LNCaP clone FGC (cell line): Measurements from ENCODE around the gene BLMH.

Experiments used
- DNase-seq: peaks from one replicate; pipeline ENCODE4 v3.0.0-alpha.2; 2011; ENCODE audit warnings: low read depth
- H3K4me3 ChIP-seq: 2 replicates; pipeline ENCODE4 v1.5.1; 2011; ENCODE audit warnings: mild to moderate bottlenecking, low read depth, low read length, control low read depth
- TF ChIP-seq, protein P1 (sequence below): IDR thresholded peaks from 2 replicates; pipeline ENCODE4 v1.5.1; 2012; ENCODE audit warnings: mild to moderate bottlenecking; ENCODE audit not compliant: control insufficient read depth, insufficient read depth; ENCODE audit errors: extremely low read depth

Gene BLMH

DNA sequence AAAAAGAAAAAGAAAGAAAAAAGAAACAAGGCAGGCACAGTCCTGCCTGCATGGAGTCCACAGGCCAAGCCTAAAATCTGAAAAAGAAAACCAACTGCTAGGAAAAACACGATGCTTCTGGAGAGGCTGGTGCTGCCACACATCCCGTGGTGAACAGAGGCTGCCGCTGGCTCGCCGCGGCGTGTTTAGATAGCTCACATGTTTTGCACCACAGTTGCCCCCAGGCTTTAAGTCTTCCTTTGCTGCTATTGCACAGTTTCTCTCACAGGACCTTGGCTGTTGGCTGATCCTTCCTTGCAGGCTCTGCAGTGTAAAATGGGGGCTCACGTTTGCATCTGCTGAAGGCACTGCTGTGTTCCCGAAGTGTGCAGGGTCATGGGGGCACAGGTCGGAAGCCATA is 64.9 kb downstream of the BLMH start:
- TF ChIP-seq, protein P1, sequence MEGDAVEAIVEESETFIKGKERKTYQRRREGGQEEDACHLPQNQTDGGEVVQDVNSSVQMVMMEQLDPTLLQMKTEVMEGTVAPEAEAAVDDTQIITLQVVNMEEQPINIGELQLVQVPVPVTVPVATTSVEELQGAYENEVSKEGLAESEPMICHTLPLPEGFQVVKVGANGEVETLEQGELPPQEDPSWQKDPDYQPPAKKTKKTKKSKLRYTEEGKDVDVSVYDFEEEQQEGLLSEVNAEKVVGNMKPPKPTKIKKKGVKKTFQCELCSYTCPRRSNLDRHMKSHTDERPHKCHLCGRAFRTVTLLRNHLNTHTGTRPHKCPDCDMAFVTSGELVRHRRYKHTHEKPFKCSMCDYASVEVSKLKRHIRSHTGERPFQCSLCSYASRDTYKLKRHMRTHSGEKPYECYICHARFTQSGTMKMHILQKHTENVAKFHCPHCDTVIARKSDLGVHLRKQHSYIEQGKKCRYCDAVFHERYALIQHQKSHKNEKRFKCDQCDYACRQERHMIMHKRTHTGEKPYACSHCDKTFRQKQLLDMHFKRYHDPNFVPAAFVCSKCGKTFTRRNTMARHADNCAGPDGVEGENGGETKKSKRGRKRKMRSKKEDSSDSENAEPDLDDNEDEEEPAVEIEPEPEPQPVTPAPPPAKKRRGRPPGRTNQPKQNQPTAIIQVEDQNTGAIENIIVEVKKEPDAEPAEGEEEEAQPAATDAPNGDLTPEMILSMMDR, result no peak
- no peak for DNase-seq

DNA sequence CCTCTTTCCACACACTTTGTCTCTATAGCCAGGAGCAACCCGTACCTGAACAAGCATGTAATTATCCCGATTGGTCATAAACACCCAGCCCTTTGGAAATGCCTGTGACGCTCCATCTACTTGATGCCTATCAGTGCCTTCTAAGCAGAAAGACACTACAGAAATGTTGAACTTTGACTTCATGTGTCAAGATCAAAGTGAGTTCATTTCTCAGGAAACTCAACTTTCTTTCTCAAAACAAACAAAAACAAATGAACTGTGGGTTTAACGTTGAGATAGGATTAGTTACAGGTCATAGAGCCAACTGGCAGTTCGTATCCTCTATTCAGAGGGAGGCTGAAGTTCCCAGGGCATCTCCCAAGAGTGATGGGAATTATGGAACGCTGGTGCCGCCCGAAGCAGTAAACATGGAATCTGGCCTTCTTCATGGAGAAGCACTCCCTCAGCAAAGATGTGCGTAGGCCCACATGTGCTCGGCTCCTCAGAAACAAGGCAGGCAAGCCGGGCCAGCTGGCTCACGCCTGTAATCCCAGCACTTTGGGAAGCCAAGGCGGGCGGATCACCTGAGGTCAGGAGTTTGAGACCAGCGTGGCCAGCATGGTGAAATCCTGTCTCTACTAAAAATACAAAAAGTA is 65.7 kb downstream of the BLMH start:
- TF ChIP-seq, protein P1, result no peak
- DNase-seq, result no peak
- no peak overlapping the region for H3K4me3 ChIP-seq

More for the DNA sequence above, 64.9 kb downstream of the BLMH start:
- no peak overlapping the region for H3K4me3 ChIP-seq

DNA sequence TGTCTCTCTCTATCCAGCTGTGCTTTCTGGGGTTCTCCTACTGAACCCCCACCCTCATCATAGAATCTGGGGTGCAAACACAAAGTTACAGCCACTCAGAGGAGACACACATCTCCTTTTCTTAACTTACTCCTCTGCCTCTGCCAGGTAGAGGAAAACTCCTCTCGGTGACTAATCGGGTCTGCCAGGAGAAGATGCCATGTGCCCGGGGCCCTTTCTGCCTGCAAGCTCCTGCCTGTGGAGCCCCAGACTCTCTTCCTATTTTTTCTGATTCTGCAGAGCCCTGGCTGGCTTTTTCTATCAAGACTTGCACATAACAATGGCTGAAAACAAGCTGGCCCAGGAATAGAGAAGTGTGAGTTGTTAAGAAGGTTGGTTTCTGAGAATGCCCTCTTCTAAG is 66.6 kb downstream of the BLMH start:
- TF ChIP-seq, protein P1, result no peak
- H3K4me3 ChIP-seq, result no peak overlapping the region
- DNase-seq, result no peak

DNA sequence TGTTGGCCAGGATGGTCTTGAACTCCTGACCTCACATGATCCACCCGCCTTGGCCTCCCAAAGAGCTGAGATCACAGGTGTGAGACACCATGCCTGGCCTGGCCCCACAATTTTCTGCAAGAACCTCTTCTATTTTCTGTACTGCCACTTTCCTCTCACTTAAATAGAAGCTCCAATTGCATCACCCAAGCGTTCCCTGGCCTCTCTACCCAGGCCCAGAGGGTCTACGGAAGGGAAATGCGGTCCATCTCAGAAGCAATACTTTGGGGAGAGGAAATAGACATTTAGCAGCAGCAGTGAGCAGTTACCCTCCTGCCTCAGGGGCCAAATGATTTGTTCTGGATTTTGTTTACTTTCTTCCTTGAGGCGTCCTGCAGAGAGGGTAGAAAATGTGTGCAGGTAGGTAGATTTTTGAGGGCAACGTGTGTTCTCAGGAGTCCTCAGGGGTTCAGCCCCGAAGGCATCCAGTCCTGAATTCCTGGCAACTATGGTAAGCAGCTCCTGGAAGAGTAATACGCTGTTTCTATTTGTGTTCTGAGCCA is 67.3 kb downstream of the BLMH start:
- TF ChIP-seq, protein P1, result no peak

DNA sequence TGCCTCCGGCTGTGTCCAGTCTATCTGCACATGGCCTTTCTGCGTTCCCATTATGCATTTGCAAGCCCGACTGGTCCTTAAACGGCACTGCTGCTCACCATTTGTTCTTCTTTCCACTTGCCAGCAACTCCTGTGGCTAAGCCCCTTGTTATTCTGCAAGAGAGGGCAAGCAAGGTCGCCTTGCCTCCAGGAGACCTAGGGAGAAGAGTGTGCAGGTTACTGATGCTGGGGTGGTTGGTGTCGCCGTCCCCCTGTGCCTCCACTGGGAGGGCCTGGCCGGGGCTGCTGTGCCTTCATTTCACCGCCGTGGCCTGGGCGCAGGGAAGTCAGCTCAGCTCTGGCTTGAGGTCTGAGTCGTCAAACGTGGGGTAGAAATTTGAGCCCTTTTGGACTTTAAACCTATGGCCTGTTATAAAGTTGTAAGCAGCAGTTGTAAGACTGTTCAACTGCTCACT is 69.0 kb downstream of the BLMH start:
- no peak for DNase-seq
- no peak overlapping the region for H3K4me3 ChIP-seq
- TF ChIP-seq, protein P1, result no peak

More for the DNA sequence above, 67.3 kb downstream of the BLMH start:
- DNase-seq, result no peak
- no peak overlapping the region for H3K4me3 ChIP-seq

DNA sequence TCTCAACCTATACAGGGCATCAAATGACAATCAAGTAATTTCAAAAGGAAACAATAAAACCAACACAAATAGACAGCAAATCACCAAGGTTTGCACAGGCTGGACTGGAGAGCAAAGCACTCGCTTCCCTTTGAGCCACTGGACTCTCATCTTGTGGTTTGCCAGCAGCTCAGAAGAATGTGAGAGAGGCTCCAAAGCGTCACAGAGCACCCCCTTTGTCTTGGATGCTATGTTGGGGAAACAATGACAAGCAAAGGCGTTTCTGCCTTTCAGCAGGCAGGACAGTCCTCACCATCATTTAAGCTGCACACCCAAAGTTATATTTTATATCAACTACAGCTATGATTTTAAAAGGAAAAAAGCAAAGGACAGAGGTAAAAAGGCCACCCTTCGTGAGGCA is 69.5 kb downstream of the BLMH start:
- no peak for DNase-seq
- H3K4me3 ChIP-seq, result no peak overlapping the region
- TF ChIP-seq, protein P1, result no peak

DNA sequence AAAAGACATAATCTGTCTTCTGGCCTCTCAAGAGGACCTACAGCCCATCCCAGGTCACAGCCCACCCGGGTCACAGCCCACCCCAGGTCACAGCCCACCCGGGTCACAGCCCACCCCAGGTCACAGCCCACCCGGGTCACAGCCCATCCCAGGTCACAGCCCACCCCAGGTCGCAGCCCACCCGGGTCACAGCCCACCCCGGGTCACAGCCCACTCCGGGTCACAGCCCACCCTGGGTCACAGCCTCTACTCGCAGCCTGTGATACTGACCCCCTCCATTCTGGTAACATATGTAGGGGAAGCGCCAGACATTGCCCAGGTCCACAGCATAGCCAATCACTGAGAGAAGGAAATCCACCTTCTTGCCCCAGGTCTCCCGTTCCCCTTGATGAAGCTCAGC is 70.4 kb downstream of the BLMH start:
- TF ChIP-seq, protein P1, result no peak

More for the DNA sequence above, 70.4 kb downstream of the BLMH start:
- DNase-seq, result no peak
- no peak overlapping the region for H3K4me3 ChIP-seq
